HG02884 (cell line): ENCODE measurements around the gene MINAR1.

Experiments used
- ATAC-seq: cut with Tn5 transposase; IDR thresholded peaks from one replicate; pipeline ENCODE4 v1.9.1; 2021; ENCODE audit warnings: mild to moderate bottlenecking, moderate library complexity; ENCODE audit not compliant: unreplicated experiment

The MINAR1 gene

DNA sequence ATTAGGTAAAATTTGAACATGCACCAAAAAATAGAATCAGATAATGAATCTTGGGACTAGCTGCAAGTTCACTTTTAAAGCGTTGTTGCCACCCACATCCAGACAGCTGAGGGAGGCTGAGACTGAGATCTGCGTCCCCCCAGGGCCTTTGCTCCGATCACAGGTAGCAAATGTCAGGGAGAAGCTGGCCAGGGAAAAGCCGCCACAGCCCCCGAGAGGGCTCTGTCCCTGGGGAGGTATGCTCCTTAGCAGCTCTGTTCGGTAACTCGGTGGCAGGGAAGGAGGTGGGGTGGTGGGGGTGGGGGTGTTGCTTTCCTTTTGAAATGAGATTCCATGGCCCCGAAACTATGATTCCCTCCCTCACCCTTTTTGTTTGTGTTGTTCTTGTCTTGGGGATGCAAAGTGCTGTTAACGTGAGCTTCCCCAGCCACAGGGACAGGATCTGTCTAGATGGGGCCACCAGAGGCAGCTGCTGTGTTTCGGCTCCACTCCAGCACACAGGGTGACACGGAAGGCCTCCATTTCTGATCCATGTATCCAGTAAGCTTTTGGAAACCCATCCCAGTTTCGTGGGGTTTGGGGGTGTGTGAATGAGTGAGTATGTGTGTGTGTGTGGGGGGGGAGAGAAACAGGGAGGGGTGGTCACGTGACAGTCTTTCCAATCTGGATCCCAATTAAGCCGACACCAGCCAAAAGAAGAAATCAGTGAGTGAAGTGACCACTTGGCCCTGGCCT is 1.1 kb upstream of the MINAR1 start:
- no peak for ATAC-seq

DNA sequence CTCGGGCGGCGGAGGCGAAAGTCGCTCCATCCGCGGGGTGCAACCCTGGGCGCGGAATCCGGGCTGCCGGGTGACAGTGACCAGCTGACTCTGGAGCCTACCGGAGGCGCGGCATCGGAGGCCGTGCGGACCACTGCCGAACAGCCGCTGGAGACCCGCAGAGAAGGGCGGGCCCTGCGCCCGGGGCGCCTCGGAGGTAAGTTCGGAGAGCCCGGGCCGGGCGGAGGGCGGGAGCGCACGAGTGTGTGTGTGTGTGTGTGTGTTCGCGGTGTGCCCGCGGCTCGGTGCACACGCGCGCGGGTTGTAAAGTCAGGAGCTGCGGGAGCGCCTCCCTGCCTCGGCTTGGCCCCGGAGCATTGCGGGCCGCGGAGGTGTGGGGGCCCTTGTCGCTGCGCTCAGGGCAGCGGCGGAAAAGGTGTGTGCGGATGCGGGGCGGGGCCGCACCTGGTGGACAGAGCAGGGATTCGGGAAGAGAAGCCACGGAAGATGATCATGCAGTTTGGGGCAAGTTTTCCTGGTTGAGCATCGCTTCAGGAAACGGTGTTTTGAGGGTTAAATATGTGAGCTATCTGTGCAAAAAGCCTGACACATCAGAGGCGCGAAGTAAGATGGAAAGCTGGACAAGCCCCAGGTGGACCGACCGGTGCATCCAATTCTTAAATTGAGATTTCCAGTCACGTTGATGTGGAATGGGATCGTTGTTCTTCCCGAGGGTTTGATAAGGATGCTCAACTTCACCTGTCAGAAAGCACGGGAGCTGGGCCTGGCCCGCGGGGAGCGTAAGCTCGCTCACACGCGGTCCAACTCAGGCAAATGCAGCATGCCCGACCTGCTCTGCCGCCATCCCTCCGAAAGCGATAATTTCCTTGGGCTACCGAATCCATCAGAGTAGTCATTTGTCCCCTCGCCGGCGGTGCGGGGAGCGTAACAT is 474 bp downstream of the MINAR1 start:
- no peak for ATAC-seq

DNA sequence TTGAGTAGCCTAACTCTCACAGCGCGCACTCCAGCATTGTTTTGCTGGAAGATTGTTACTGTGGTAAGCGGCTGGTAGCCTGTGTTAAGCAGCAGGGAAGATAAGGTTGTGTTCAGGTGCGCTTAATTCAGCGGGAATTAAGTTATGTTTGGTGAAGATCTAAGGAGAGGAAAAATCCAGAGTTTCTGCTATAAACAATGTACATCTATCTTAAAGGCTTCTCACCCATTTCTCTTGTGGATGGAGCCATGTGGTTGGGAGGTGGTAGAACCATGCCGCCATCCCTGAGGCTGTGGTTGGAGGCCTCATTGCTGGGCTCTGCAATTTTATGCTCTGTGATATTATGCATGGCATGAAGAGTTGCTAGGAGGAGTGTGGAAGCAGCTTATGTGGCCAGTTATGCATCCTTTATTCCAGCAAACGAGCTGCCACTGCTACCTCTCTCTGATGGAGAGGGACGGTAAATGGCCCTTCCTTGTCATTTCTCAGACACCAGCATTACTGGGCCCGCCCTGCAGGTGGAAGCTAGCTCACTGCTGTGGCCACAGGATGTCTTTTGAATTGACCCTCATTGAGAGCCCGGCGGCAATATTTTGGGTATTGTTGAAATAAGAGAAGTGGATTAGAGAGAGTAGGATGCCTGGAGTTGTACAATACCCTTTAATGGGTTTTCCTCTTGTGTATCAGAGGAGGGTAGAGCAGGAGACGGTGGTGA is 1.3 kb downstream of the MINAR1 start:
- ATAC-seq, result no peak

DNA sequence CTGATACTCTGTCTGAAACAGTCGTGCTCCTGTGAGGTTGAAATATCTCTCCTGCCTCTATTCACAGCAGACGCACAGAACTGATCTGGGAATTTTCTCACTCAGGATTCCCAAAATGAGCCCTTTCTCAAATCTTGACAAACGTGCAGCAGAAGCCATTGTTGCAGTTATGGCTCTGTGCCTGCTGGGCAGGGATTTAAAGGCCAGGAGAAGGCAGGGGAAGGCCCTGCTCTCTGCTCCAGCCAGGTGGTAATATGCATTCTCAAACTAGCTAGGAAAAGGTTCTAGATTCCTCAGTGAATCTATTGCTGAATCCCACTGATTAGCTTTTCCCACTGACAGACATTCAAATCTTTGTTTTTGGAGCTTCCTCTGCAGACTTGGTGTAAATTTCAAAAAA is 2.2 kb downstream of the MINAR1 start:
- no peak for ATAC-seq

DNA sequence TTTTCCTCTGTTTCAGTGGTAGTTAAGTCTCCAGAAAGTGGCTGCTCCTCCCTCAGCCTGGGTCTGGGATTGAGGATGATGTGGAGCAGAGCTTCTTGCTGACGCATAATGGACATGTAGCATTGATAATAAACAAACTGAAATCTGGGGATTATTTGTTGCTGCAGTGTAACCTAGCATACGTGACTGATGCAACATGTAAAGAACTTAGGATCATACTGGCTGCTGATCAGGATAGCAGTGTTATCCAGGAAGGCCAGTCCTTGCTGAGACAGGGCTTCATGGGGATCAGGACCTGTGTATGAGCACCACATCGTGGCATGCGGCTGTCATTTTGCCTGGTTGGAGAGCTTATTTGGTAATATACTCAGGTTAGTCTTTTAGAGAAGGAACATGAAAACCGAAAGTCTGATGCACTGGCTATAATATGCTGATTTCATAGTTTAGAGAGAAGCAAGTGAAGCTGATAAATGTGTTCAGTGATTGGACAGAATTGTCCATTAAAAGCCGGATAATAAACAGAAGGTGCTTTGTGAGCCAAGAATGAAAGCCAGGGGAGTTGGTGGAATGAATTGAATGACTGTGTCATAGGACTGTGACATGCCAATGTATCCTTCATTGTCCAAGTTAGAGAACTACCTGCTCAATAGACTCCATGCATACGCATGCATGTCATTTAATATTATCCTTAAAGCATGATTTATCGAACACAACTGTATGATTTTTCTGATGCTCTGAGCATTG is 4.1 kb downstream of the MINAR1 start:
- ATAC-seq, result no peak

DNA sequence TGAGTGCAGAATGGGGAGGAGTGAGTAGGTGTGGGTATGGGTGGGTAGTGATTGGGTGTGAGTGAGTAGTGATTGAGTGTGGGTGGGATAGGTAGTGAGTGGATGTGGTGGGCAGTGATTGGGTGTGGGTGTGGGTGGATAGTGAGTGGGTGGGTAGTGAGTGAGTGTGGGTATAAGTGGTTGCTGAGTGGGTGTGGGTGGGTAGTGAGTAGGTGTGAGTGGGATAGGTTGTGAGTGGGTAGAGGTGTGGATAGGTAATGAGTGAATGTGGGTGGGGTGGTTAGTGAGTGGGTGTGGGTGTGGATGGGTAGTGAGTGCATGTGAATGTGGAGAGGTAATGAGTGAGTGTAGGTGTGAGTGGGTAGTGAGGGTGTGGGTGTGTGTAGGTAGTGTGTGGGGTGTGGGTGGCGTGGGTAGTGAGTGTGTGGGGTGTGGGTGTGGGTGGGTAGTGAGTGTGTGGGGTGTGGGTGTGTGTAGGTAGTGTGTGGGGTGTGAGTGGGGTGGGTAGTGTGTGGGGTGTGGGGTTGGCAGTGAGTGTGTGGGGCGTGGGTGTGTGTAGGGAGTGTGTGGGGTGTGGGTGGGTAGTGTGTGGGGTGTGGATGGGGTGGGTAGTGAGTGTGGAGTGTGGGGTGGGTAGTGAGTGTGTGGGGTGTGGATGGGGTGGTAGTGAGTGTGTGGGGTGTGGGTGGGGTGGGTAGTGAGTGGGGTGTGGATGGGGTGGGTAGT is 5.3 kb downstream of the MINAR1 start:
- no peak for ATAC-seq

DNA sequence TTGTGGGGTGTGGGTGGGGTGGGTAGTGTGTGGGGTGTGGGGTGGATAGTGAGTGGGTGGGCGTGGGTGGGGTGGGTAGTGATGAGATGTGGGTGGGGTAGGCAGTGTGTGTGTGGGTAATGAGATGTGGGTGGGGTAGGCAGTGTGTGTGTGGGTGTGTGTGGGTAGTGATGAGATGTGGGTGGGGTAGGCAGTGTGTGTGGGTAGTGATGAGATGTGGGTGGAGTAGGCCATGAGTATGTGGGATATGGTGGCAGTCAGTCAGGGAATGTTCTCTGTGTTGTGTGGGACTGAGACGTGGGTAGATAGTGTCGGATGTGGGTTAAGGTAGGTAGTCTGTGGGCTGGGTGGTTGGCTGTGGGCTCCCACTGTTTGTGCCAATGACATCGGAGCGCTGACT is 7.1 kb downstream of the MINAR1 start:
- no peak for ATAC-seq

DNA sequence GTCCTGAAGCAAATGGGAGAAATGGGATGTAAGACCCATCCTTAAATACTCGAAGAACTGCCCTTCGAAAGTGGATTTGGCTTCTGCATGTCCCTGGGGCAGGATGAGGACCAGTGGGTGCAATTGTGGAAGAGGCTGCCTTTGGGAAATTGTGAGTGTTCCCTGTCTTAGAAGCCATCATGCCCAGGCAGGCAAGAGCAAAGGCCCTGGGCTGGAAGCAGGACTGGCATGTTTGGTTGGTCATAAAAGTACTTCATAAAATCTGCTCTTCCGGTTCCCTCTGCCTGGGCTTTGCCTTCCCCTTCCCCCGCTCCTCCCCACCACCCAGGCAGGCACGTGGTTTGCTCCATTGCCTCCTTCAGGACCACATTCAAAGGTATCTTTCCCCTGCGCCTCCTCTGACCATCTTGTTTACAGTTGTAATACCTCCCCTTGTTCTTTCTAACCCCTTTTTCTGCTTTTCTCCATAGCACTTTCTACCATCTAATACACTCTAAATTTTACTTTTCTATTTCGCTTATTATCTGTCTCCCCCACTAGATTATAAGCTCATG is 8.3 kb downstream of the MINAR1 start:
- no peak for ATAC-seq

DNA sequence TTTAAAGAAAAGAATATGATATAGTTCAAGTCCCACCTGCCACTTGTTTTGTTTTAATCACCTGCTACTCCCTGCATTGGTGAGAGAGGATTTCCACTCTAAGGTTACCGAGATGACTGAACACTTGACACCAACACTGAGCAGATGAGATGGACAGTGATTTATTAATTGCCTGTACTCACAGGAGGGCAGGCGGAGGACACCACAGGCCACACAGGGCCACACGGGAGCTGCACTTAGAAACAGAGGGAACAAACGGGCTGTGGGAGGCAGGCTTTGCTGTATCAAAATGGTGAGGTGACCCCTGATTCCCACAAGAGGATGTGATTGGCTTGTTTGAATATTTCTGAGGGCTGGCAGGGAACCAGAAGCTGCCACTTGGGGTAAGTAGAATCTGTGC is 10.8 kb downstream of the MINAR1 start:
- ATAC-seq, result no peak

DNA sequence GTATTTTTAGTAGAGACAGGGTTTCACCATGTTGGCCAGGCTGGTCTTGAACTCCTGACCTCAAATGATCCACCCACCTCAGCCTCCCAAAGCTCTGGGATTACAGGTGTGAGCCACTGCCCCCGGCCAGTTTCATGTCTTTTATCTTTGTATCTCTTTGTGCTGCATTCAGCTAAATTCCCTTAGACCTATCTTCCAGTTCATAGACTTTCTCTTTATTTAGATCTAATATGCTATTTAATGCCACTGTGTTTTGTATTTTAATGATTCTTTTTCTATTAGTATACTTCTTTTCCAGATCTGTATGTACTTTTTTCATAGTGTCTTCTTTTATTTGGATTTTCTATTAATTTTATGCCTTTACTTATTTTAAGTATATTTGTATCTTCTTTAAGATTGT is 14.9 kb downstream of the MINAR1 start:
- no peak for ATAC-seq

DNA sequence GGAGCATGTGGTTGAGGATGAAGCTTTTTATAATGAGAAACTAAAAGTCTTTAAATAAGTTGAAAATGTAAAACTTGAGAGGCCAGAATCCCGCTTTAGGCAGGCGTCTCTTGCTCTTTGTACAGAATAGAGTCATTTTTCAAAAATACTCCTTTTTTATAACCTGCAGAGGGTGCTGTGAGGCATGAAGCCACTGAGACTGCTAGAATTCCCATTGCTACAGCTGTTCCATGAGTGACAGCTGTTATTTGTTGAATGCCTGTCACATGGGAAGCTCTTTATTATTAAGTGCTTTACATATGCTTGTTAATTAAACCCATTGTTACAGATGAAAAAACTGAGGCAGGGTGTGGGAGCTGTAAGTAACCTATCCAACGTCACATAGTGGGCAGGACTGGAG is 18.5 kb downstream of the MINAR1 start:
- ATAC-seq, result no peak

DNA sequence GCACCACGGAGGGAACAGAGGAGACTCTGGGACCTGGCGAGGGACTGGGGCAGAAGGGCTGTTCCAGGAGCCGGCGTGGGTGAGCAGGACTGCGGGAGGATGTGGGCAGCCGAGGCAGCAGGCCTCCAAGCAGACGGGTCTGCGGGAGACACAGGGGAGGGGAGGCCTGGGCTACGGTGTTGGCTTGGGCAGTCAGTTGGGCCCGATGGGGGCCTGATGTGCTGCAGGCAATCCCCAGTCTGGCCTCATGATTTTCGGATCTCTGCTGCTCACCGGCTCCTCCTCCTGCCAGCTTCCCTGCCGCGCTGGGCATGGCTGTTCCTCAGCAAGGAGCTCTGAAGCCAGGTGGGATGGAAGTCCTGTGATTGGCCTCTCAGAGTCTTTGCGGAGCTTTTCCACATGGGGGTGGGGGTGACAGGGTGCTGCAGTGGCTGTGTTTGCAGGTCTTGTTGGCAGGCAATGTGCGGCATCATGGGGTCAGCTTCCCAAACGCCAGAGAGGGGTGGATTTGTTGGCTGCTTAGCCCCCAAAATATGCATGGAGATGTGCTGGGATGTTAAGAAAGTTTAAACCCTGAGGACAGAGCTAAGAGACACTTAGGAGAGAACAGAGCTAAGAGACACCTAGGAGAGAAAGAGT is 19.3 kb downstream of the MINAR1 start:
- ATAC-seq, result no peak

DNA sequence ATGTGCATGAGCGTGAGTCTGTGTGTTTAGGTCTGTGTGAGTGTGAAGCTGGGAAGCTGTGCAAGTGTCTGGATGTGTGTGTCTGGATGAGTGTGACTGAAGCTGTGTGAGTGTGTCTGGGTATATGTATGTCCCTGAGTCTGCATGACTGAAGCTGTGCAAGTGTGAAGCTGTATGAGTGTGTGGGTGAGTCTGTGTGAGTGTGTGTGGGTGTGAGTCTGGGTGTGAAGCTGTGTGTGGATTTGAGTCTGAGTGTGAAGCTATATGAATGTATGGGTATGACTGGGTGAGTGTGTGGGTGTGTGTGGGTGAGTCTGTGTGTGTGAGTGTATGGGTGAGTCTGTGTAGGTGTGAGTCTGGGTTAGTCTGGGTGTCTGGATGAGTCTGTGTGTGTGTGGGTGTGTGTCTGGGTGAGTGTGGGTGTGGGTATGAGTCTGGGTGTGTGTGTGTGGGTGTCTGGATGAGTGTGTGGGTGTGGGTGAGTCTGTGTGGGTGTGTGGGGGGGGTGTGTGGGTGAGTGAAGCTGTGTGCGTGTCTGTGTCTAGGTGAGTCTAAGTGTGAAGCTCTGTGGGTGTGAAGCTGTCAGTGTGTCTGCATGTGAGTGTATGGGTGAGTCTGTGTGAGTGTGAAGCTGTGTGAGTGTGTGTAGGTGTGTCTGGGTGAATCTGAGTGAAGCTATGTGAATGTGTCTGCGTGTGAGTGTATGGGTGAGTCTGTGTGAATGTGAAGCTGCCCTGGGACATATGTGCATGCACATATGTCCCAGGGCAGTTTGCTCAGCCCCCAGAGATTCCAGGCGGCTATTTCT is 20.3 kb downstream of the MINAR1 start:
- ATAC-seq, result no peak

DNA sequence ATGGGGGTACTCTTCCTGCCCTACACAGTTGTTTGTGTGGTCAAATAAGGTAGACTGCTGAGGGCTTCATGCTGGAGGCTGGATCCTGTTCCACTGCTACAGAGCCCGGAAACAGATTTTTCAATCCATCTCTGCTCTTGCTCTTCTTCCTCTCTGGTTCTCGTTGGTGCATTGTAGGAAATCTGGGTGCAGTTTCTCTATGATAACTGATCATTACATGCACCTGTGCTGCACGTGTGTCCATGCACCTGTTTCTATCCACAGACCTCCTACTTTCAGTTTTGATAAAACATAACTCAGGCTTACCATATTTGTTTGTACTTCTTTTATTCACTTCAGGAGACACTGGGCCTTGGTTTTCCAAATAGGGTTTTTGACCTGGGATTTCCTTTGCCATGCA is 21.3 kb downstream of the MINAR1 start:
- ATAC-seq, result no peak

DNA sequence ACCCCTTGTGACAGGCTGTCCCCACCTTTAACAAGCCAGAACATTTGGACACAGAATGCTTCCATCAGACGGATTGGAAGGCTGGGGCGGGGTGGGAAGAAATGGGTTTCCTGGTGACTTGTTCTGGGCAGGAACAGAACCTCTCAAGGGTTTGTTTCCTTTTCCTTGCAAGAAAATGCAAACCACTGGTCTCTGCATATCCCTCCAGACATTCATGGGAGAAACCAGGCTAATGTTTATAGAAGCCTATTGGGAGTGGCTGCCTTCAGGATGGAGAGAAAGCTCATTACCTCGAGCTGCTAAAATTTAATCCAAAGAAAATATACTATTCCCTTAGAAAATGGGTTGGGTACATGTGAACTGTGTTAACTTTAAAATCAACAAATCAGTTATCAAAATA is 21.9 kb downstream of the MINAR1 start:
- ATAC-seq, result no peak

DNA sequence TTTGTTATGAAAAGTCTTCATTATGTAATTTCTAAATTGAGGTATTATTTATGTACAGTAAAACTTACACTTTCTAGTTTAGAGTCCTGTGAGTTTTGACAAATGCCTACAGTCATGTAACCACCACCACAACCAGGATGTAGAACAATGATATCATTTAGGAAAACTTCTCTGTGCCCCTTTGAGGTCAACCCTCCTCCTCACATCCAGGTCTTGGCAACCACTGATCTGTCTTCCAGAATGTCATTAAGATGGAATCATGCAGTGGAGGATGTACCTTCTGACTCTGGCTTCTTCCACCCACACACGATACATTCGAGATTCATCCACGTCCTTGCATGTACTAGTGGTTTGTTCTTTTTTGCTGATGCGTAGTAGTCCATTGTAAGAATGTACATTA is 23.2 kb downstream of the MINAR1 start:
- ATAC-seq, result no peak

DNA sequence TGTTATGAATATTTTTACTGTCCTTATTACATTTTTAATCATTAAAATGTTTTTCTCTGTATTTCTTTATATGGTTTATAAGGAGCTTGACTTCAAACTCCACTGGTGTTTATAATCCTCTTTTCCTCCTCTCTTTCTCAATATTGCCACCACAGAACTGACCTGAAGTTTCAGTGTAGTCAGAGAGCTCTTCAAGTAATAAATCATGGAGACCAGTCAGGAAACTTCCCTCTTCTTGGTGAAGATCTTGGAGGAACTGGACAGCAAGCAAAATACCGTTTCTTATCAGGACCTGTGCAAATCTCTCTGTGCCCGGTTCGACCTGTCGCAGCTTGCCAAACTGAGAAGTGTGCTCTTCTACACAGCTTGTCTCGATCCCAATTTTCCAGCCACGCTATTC is 23.8 kb downstream of the MINAR1 start:
- no peak for ATAC-seq

DNA sequence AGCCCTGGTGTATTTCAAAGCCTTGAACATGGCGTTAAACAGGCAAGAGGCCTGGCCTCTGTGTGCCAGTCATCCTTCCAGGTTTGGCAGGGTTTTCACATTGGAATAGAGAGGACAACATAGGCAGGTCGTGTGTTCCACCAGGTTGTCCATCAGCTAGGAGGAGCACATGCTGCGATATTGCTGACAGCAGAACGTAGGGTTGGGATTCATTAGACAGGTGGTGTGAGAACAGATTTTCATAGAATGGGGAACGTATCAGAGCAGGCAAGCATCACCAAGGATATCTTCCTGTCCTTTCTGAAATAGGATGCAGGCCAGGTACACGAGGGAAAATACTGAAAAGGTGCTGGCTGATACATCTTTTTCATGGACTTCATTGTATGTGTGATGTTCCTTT is 26.4 kb downstream of the MINAR1 start:
- ATAC-seq, result no peak

DNA sequence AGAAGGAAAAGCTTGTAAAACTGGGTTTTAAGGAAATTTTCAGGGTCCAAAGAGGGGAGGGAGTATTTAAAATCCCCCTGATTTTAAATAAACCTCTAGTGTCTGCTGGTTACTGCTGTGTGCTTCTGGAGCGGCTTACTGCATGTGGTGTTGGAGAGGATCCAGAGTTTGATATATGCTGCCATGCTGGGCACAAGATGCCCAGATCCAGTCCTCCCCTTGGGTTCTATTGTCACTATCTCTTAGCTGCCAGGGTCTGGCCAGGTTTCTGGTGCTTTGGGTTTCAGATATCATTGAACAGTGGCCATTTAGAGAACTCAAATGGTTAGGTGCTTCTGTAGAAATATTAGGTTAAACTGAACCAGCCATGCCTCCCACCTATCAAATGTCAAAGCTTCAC is 27.5 kb downstream of the MINAR1 start:
- ATAC-seq, result no peak
